HG03097 (cell line): ENCODE results near the gene GALNT16.

Source experiments
- ATAC-seq: cut with Tn5 transposase; IDR thresholded peaks from one replicate; pipeline ENCODE4 v1.9.1; 2021; ENCODE audit not compliant: unreplicated experiment, low FRiP score

Gene GALNT16

DNA sequence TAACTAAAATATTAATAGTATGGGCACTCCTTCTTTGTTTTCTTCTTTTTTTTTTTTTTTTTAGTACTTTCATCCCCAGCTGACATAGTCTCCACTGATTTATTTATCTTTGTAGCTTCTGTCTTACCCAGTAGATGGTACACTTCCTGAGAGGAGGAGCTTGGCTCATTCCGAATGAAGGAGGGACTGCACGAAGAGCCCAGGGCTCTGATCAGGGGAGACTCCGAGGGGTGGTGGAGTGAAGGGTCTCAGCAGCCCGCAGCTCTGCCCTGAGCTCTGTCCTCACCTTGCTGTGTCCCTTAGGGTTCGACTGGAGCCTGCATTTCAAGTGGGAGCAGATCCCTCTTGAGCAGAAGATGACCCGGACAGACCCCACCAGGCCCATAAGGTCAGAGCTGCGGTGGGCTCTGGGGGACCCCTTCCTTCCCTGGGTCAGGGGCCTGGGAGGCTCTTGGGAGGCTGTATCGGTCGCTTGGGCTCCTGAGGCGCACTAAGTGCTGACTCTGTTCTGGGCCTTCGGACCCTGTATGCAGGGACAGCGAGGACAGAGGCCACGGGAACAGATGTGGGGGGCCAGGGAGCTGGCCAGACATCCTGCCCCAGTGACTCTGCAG is 72.9 kb downstream of the GALNT16 start:
- no peak for ATAC-seq

DNA sequence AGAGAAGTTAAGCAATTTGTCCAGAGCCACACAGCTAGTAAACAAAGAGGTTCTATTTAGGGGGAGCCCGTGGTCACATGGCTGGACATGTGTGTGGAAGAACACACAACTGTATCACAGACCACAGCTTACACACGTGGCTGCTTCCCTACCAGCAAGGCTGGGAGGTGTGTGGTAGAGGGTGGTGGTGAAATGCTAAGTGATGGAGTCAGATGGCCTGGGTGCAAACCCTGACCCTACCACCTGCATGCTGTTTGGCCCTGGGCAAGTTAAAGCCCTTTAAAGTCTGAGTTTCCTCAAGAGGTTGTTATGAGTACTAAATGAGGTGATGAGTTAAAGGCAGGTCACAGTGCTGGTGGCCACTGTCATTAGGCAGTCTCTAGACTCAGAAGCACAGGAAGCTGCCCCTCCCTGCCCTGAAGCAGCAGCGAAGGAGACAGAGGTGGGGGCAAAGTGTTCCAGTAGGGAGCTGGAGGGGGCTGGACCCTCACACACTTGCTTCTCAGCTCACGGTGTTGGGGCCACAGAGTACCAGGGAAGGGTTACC is 73.9 kb downstream of the GALNT16 start:
- ATAC-seq: no peak

DNA sequence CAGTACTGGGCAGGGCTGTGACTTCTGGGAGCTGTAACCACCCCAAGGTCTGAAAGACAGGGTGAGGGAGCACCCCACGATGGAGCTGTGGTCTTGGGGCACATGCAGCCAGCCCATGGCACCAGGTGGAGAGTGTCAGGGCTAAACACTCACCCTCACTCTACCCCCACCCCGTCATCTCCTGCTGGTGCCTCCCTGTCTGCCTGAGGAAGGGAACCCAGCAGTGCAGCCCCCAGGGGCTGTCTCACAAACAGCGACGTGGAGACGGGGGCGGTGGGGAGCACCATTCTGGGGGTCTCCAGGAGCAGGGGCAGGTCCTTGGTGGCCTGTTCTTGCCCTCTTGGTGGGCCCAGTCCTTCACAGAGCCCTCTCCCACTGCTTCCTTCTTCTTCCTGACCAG is 74.6 kb downstream of the GALNT16 start:
- ATAC-seq: no peak

DNA sequence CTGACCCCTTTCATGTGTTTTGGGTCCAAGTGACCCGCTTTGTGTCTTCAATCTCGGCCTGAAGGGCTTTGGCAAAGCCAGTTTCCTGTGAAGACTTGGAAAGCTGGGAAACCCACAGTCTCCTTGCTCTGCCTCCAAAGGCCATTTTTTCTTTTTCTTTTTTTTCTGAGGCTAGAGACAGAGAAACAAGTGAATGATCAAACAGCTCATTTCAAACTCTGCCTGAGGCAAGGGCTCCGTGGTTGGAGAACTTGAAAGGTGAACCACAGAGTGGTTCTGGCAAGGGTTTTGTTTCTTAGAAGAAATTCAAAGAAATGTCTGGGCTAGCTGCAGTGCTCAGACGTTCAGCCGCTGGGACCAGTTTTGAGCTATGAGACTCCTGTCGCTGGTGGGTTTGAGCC is 75.4 kb downstream of the GALNT16 start:
- ATAC-seq: no peak

DNA sequence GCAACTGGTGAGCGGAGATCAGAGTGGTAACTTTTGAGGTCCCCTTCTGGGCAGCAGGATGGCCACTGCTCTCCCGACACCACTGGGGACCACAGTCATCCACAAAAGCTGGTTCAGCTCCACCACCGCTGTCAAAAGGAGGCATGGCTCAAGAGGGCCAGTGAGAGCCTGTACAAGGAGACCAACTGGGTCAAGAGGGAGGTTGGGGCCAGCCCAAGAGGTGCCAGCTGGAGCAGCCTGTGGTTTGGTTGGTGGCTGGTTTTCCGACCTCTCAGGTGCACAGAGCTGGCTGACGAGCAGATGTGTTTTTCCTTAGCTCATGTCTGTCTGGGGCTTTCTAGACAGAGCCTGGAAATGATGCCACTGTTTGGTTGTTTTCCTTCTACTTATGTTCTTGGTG is 78.0 kb downstream of the GALNT16 start:
- no peak for ATAC-seq

DNA sequence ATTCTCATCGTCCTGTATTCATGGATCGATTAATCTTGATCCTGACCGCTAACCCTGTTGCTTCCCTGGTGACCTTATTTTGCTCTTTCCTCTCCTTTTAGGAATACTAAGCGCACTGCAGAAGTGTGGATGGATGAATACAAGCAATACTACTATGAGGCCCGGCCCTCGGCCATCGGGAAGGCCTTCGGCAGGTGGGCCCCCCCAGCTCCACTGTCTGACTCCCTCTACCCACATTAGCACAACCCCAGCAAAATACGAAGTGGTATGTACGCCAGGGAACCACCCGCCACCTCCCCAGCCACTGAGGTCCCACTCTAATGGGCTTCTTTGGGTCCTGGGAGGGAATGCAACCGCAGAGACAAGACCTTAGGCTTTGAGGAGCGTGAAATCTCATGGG is 79.5 kb downstream of the GALNT16 start:
- ATAC-seq: no peak

DNA sequence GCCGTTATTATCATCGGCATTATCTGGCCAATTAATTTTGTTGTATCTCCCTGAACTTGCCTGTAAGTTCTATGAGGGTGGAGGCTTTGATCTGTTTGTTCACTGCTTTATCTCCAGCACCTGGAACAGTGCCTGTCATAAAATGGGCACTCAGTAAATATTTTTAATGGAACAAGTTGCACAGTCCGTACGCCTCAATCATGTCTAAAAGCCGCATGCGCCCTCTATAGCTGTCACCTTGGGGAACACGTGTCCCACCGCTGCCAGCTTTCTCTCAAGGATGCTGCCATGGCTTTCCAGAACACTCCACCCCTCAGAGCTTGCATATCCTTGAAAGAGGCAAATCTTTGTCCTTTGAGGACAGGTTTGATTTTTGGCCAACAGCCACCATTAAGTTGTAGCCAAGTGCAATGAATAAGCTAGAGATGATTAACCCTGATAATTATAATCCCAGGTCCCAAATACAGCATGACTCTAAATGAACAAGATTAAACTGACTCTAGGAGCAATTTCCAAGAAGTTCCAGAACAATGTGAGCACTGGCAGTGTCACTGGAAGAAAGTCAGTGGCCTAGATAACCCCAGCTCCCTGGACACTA is 83.1 kb downstream of the GALNT16 start:
- no peak for ATAC-seq

DNA sequence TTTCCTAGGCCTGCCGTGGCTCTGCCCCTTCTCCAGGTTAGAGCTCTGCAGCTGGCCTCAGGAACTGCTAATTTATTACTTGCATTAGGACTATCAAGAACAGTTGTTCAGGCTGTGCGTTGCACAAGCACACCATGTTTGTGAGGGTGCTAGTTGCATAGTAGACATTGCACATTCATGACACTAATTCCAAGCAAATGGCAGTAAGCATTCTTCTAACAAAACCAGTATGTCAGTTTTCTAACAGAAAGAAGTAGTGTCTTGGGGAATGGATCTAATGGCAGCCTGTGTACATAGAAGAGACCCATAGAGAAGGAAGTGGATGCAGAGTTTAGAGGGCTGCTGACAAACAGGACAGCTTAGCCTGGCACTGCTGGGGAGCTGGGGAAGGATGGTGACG is 84.2 kb downstream of the GALNT16 start:
- no peak for ATAC-seq

DNA sequence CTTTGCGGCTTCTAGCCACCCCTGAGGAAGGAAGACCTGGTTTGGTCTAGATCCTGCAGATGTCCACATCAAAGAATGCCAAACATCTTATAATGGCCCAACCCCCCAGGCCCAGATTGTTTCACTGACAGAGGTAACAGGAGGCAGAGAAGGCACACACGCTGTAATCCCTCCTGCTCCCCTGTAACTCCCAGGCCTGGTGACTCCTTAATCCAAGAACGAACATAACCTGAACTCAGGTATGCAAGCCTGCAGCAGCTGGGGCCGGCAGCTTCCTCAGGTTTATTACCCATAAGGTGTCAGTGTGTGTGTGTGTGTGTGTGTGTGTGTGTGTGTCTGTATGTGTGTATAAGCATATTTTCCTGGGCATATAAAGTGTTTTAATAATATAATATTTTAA is 85.4 kb downstream of the GALNT16 start:
- ATAC-seq: no peak

DNA sequence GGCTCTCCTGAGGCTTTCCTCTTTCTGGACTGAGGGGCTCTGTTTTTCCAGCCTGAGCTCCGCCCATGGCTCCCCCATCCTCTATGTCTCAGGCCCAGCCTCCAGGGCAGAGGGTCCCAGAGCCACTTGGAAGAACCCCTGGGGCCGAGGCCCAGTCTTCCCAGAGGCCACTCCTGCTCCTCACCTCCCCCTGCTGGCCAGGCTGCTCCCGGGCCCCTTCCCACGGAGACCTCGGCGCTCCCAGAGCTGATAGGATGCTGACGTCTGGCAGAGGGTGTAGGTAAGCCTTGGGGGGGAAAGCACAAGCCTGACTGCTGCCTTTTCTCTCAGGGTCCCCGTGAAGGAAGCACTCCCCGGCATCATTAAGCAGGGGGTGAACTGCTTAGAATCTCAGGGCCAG is 86.8 kb downstream of the GALNT16 start:
- no peak for ATAC-seq

DNA sequence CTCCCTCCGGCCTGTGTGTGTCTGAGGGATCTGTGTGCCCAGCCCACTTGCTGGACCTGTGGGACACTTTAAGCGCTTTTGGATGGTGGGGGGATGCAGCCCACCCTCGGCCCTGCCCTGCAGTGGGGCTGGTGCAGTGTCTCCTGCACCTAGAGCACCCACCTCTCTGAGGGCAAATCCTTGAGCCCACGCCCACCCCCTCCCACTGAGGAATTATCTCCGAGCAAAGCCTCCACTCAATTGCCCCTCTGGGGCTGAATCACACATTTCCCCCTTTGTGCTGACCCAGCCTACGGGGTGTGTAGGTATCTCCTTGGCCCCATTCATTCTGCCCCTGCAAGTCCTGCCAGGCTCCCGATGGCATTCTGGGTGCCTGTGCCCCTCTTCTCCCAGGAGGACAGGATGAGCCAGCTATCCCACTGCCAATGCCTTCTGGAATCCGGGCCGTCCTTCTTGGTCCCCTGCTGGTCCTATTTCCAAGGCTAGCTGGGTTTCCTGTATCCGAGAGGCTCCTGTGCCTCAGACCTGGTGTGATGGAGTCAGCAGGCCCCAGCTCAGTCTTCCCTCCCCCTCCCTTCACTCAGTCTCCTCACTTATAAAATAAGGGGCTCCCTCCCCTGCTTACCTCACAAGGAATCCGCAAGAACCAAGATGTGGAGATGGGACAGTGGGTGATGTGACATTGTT is 89.3 kb downstream of the GALNT16 start:
- ATAC-seq: no peak

DNA sequence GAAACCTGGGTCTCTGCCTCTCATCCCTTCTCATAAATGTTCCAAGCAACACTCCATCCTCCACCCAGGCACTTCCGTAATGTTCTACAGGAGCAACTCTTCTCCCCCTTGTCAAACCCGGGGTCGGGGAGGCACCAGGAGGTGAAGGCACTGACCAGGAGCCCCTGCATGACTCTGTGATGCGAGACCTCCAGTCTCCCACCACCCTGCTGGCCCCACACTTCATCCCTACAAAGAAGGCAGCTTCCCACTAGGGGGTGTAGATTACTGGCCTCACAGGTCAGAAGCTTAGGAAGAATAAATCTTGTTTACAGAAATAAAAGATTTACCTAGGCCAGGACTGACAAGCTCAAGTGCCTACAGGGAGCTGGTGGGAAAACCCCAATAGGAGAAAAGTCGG is 90.9 kb downstream of the GALNT16 start:
- no peak for ATAC-seq

DNA sequence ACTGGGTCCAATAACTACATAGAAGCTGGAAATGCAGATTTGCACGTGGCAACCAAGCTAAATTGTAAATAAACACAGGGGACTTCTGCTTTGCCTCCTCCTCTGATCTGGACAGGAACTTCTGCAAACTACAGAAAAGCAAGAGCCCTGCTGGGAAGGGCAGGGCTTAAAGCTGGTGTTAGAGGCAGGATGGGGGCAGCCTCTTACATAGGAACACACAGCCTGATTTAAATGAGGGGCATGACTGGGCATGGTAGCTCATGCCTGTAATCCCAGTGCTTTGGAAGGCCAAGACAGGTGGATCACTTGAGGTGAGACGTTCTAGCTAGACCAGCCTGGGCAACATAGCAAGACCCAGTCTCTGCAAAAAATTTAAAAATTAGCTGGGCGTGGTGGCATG is 91.4 kb downstream of the GALNT16 start:
- no peak for ATAC-seq

DNA sequence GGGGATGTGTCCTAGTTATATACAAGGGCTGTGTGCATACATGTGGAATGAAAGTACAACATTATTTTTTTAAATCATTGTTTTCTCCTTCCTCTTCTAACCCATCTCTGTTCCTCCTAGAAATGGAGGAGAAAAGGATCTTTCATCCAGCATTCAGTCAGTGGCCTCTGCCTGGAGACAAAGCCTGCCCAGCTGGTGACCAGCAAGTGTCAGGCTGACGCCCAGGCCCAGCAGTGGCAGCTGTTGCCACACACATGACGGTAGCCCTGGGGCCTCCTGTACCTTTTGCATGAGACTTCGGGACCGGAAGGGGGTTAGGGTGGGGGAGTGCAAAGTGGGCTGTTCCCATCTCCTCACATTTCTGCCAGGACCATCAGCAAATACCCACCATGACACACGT is 92.0 kb downstream of the GALNT16 start:
- no peak for ATAC-seq

DNA sequence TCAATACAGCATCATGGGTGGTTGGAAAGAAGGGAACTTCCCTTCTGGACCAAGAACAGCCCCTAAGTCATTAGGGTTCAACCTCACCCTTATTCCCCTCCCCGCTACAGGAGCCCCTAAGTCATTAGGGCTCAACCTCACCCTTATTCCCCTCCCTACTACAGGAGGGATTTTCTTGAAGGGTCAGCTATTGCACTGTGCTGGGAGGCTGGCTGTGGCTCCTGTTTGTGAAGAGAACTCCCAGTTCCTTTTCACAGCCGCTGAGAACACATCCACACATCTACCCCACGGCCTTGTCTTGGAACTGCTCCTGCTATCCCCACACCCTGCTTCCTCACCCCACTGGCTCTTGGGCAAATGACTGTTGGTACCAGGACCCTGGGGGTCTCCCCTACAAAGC is 93.2 kb downstream of the GALNT16 start:
- no peak for ATAC-seq

DNA sequence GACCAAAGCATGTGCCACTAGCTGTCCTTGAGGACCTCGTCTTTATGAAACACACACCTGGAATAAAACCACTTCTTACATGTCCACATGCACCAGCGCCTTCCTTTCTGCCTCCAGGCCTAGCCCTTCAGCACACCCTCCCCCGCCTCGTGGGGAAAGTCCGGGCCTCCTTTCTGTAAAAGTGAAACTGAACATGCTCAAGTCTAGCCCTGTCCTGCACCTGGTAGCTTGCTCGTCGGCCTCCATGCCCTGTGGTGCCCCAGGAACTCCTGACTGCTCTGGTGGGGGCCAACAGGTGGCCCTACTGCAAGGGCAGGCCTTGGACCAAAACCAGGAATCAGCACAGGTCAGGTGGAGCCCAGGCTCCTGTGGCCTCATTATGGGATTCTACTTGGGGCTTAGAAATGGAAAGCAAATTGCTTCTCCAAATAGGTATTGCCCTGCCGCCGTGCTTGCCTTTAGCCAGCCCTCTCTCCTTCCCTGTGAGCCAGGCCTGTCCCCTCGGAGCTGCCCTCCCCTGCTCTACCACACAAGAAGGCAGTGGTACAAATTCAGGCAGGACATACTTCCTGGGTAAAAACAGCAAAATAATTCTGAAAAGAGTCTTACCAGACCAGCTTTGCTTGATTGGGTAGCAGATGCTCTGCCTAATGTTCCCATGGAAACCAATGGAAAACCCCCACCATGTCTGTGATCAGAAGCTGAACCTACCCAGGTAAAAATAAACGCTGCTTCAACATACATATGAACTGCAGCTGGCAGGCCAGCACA is 94.6 kb downstream of the GALNT16 start:
- peak; percentile 66 for ATAC-seq

DNA sequence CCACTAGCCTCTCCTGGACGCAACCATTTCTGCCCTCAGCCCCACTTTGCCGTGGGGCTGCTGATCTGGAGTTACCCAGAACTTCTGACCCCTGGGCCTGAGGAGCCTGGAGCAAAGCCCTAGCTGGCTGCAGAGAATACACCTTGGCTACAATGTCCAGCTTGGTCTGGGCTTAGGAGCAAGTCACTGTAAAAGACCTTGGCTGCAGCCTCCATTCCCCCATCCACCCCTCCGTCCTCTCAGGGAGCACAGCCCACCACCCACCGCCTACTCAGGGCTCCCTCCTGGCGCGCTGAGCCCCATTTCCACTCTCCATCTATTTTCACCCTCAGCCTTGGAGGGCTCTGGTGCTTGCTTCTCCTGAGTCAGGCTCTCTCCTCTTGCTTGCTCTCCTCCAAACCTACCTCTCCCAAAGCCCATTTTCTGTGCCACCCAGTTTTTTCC is 95.2 kb downstream of the GALNT16 start:
- no peak for ATAC-seq

DNA sequence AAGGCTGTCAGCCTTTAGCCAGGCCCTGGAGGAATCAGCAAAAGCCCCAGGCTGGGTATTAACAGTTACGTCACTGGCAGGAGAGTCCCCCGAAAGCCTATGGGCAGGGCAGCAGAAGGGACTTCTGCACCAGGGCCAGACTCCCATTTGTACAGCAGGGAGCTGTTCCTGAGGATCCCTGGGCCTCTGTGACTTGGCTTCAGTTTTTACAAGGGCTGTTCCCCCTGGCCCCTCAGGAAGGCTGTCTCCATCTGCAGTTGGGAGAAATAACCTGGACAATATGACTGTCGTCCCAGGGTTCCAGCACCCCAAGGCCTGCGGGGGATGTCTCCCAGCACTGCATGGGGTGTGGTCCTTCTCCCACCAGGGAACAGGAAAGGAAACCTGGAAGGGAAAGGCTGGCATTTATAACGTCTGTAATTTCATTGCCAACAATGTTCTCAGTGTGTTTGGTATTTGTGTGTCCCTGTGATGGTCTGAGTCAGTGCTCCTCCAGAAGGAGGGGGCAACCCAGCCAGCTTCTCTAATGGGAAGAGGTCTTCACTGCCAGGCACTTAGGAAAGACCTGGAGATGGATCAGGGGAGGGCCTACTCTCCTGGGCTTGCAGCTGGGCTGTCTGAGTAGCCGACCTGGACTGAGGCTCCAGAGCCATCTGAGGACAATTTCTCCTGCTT is 95.8 kb downstream of the GALNT16 start:
- no peak for ATAC-seq

DNA sequence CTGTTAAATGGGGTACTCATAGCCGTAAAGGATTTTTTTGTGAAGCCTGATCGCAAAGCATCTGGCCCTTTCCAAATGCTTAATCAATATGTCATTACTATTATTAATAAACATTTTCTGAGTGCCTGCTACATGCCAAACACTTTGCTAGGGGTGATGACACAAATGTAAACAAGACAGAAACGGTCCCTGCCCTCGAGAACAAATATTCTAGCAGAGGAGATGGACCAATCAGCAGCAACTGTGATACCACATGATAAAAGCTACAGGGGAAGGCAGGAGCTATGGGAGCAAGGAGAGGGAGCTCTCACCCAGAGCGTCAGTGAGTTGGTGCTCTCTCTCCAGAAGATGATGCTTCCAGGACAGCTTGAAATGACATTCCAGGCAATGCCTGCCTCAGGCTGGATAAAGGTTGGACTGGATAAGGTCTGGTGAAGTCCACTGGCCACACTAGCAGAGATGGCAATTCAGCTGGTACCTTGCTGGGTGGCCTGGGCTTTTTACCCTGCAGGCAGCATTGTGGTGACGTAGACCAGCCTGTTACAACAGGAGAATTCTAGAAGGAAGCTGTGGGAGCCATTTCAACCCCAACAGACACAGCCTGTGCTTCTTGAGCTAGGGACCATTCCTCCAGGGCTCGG is 97.1 kb downstream of the GALNT16 start:
- no peak for ATAC-seq

DNA sequence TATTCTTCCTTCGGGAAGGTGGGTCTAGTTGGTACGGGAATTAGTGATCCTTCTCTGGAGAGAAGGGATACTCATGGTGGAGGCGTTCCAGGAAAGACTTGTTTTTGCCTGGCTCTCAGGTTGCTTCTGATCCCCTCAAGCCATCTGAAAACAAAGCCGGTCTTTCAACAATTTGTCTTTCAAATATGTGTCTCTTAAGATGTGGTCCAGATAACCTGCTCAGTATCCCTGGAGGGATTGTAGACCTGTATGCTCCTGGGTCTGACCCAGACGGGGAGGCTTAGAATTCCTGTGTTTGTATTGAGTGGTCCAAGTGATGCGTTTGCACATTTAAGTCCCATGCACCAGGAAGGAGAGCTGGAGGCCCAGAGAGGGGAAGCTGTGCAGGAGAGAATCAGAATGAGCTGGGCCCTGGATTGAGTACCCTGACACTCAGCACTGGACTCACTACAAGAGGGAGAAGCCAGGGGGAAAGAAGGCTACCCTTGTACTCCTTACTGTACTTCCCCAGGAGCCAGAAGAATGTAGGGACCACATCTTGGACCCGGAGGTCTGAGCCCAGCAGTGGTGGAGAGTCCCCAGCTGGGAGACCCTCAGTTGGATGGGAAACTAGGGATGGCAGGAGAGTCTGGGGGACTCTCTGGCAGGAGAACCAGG is 97.7 kb downstream of the GALNT16 start:
- ATAC-seq: no peak
